Smooth muscle cell (in vitro differentiated cells): ENCODE measurements around the gene NFE2L3. TPM values are rescaled to one million over a fixed set of nuclear protein-coding genes. Genes with fewer than 3 reads are reported as not detected.

Experiments
- DNase-seq: peaks from one replicate; lab custom pipeline; 2025; ENCODE audit not compliant: unreplicated experiment; lab: John Stamatoyannopoulos, UW
- H2AFZ ChIP-seq: fragments of 200-600 bp; sonication (generic); 2 replicates; pipeline ENCODE4 v1.6.0; 2016; ENCODE audit warnings: antibody characterized with exemption, low read depth, mild to moderate bottlenecking
- H3F3A ChIP-seq: fragments of 200-600 bp; sonication (generic); 2 replicates; pipeline ENCODE4 v1.6.0; 2017; ENCODE audit warnings: antibody characterized with exemption, low read depth
- H3K27ac ChIP-seq: fragments of 200-600 bp; sonication (generic); 2 replicates; pipeline ENCODE4 v1.5.1; 2016; ENCODE audit warnings: low read depth, mild to moderate bottlenecking
- H3K27me3 ChIP-seq: fragments of 200-600 bp; sonication (generic); 2 replicates; pipeline ENCODE4 v1.6.1; 2016; ENCODE audit warnings: low read depth, mild to moderate bottlenecking
- H3K36me3 ChIP-seq: fragments of 200-600 bp; sonication (generic); 2 replicates; pipeline ENCODE4 v1.5.1; 2016; ENCODE audit warnings: low read depth
- H3K4me1 ChIP-seq: fragments of 200-600 bp; sonication (generic); 2 replicates; pipeline ENCODE4 v1.5.1; 2016; ENCODE audit warnings: low read depth
- H3K4me2 ChIP-seq: fragments of 200-600 bp; sonication (generic); 2 replicates; pipeline ENCODE4 v1.6.0; 2016; ENCODE audit warnings: mild to moderate bottlenecking
- H3K4me3 ChIP-seq: fragments of 200-600 bp; sonication (generic); 2 replicates; pipeline ENCODE4 v1.5.1; 2016; ENCODE audit warnings: mild to moderate bottlenecking
- H3K79me2 ChIP-seq: fragments of 200-600 bp; sonication (generic); 2 replicates; pipeline ENCODE4 v1.6.0; 2016; ENCODE audit warnings: low read depth, mild to moderate bottlenecking
- H3K9ac ChIP-seq: fragments of 200-600 bp; sonication (generic); 2 replicates; pipeline ENCODE4 v1.6.0; 2016; ENCODE audit warnings: low read depth
- H3K9me3 ChIP-seq: fragments of 200-600 bp; sonication (generic); replicated peaks from 2 replicates; pipeline ENCODE4 v1.5.1; 2016; ENCODE audit warnings: low read depth
- H4K20me1 ChIP-seq: fragments of 200-600 bp; sonication (generic); 2 replicates; pipeline ENCODE4 v1.6.0; 2016; ENCODE audit warnings: low read depth
- CTCF ChIP-seq: fragments of 200-600 bp; sonication (generic); IDR thresholded peaks from 2 replicates; pipeline ENCODE4 v1.5.1; 2017; ENCODE audit warnings: borderline replicate concordance, mild to moderate bottlenecking, antibody characterized with exemption; ENCODE audit not compliant: insufficient read depth, poor library complexity, severe bottlenecking
- WGBS: methylation state at CpG from one replicate; pipeline ENCODE4 v1.1.7; 2016; ENCODE audit warnings: low lambda C conversion rate; 5-methylcytosine and 5-hydroxymethylcytosine counted together
- polyA plus RNA-seq: library from polyadenylated mRNA; unstranded; fragments of >200 nt; fragmentation: Nextera tagmentation; extraction: Ambion mirVana; gene quantifications from 2 replicates; pipeline ENCODE4 v1.2.1, GENCODE V29; 2016
- total RNA-seq: library from RNA; depleted of rRNA; stranded (reverse); fragments of >200 nt; gene quantifications from 2 replicates; pipeline ENCODE4 v1.2.3, GENCODE V29; 2014

Gene NFE2L3
- total and polyA plus RNA-seq, 2 experiments from 2014 or later = 2.4 to 5.5 TPM

GRCh38 chr7:26197153-26198115, 45.4 kb downstream of the NFE2L3 start:
- Histone ChIP-seq H3K4me1 (peaks cover 40% of the 10 kb centered on the region), H3K36me3 (peaks cover 35% of the 10 kb centered on the region), H4K20me1 (peaks cover 84% of the 10 kb centered on the region), H3K27me3 (no peaks in the 10 kb centered on the region), H3K27ac (peak overlapping the region; percentile 93), H3K9ac (peak overlapping the region; percentile 96), H3K4me3 (peak overlapping the region; percentile 97), H3K79me2 (peaks cover 89% of the 10 kb centered on the region), H3K4me2 (peak overlapping the region; percentile 96), H2AFZ (no peak overlapping the region), H3K9me3 (no peaks in the 10 kb centered on the region), H3F3A (peaks cover 40% of the 10 kb centered on the region)
- no peak for DNase-seq
- TF ChIP-seq CTCF = no peak
- 21% methylated on average over 5 of the region's 5 CpGs for WGBS

GRCh38 chr7:26198133-26198780, 46.3 kb downstream of the NFE2L3 start:
- Histone ChIP-seq H3K9ac (peak overlapping the region; percentile 96), H3K27me3 (no peaks in the 10 kb centered on the region), H3K9me3 (no peaks in the 10 kb centered on the region), H3K36me3 (peaks cover 27% of the 10 kb centered on the region), H3K4me3 (peak overlapping the region; percentile 97), H4K20me1 (peaks cover 84% of the 10 kb centered on the region), H3K4me2 (peak overlapping the region; percentile 96), H3K4me1 (peaks cover 43% of the 10 kb centered on the region), H3K79me2 (peaks cover 89% of the 10 kb centered on the region), H2AFZ (no peak overlapping the region), H3K27ac (peak overlapping the region; percentile 93), H3F3A (peaks cover 33% of the 10 kb centered on the region)
- no peak for DNase-seq
- peak; percentile 77 for TF ChIP-seq CTCF
- WGBS = 1% methylated on average over 6 of the region's 6 CpGs

GRCh38 chr7:26198781-26199169, 46.8 kb downstream of the NFE2L3 start:
- peaks cover 43% of the 10 kb centered on the region for H3K4me1 ChIP-seq
- H3K79me2 ChIP-seq = peaks cover 89% of the 10 kb centered on the region
- under 1% methylated on average over 7 of the region's 7 CpGs for WGBS
- H3K27me3 ChIP-seq = no peaks in the 10 kb centered on the region
- H3F3A ChIP-seq = peaks cover 27% of the 10 kb centered on the region
- DNase-seq = no peak
- H3K36me3 ChIP-seq = peaks cover 22% of the 10 kb centered on the region
- no peak for TF ChIP-seq CTCF
- peak overlapping the region; percentile 93 for H3K27ac ChIP-seq
- peaks cover 84% of the 10 kb centered on the region for H4K20me1 ChIP-seq
- H3K9me3 ChIP-seq = no peaks in the 10 kb centered on the region
- H3K4me3 ChIP-seq = peak overlapping the region; percentile 97
- H3K4me2 ChIP-seq = peak overlapping the region; percentile 96
- H3K9ac ChIP-seq = peak overlapping the region; percentile 96
- no peak overlapping the region for H2AFZ ChIP-seq
